Urinary bladder (tissue), 4 donors: ENCODE data around the gene NR4A2. TPM values are rescaled to one million over a fixed set of nuclear protein-coding genes. Genes with fewer than 3 reads are reported as not detected.

Experiments used
- DNase-seq: peaks from one replicate; pipeline ENCODE4 v3.0.0-alpha.2; 2015; ENCODE audit errors: extremely low spot score
- H3K27ac ChIP-seq: one replicate; pipeline ENCODE4 v1.5.1; 2013; ENCODE audit warnings: low read depth, mild to moderate bottlenecking, moderate library complexity
- H3K36me3 ChIP-seq: one replicate; pipeline ENCODE4 v1.6.1; 2013; ENCODE audit warnings: mild to moderate bottlenecking, moderate library complexity; ENCODE audit not compliant: insufficient read depth
- H3K4me1 ChIP-seq: one replicate; pipeline ENCODE4 v1.6.1; 2013; ENCODE audit warnings: mild to moderate bottlenecking, moderate library complexity; ENCODE audit not compliant: insufficient read depth
- H3K4me3 ChIP-seq: one replicate; pipeline ENCODE4 v1.5.1; 2013; ENCODE audit warnings: low read depth, low read length
- WGBS: extraction: QIAGEN DNeasy Blood & Tissue Kit; methylation state at CpG from one replicate; pipeline ENCODE4 v1.1.7; 2013; 5-methylcytosine and 5-hydroxymethylcytosine counted together
- polyA plus RNA-seq: library from polyadenylated mRNA; stranded (reverse); fragments of 200-250 nt; gene quantifications from one replicate; pipeline ENCODE4 v1.2.3, GENCODE V29; 2013
- total RNA-seq: library from RNA; depleted of rRNA; stranded (reverse); fragments of >200 nt; gene quantifications from one replicate; pipeline ENCODE4 v1.2.3, GENCODE V29; 2014
- donor health status: healthy with polysubstance abuse.
- donor health status: healthy.

The NR4A2 gene
- total and polyA plus RNA-seq, 2 donors, result 2.9 to 11.1 TPM

GRCh38 chr2:156333274-156333950 is 891 bp upstream of the NR4A2 start:
- no peak for DNase-seq
- WGBS, result under 1% methylated on average over 28 of the region's 28 CpGs
- Histone ChIP-seq H3K27ac (peak overlapping the region; percentile 99), H3K36me3 (no peaks in the 10 kb centered on the region), H3K4me3 (peak overlapping the region; percentile 68), H3K4me1 (no peaks in the 10 kb centered on the region)

DNA sequence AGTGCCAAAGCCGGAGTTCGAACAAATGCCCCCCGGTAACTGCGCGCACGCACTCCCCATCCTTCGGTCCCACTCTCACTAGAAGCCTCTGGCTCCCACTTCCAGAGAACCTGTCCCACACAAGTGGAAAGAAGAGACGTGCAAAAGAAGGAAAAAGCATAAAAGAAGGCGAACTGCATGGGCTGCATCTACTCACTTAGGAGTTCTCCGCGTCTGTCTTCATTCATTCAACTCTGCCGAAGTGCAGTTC is 312 bp downstream of the NR4A2 start:
- Histone ChIP-seq H3K27ac (peak overlapping the region; percentile 72), H3K36me3 (no peaks in the 10 kb centered on the region), H3K4me1 (no peaks in the 10 kb centered on the region), H3K4me3 (peak overlapping the region; percentile 68)
- no peak for DNase-seq
- WGBS, result under 1% methylated on average over 12 of the region's 12 CpGs

GRCh38 chr2:156331572-156332283 is 793 bp downstream of the NR4A2 start:
- H3K36me3 ChIP-seq, result no peaks in the 10 kb centered on the region
- no peak for DNase-seq
- H3K4me3 ChIP-seq, result peak overlapping the region; percentile 68
- peak overlapping the region; percentile 72 for H3K27ac ChIP-seq
- no peaks in the 10 kb centered on the region for H3K4me1 ChIP-seq
- 2% methylated on average over 18 of the region's 18 CpGs for WGBS

GRCh38 chr2:156329927-156330726 is 2.4 kb downstream of the NR4A2 start:
- Histone ChIP-seq H3K4me3 (no peak overlapping the region), H3K36me3 (no peaks in the 10 kb centered on the region), H3K27ac (no peak overlapping the region), H3K4me1 (no peaks in the 10 kb centered on the region)
- DNase-seq, result no peak
- WGBS, result 45% methylated on average over 23 of the region's 23 CpGs

- Histone ChIP-seq H3K27ac (no peak overlapping the region), H3K36me3 (no peaks in the 10 kb centered on the region), H3K4me3 (no peak overlapping the region), H3K4me1 (no peaks in the 10 kb centered on the region)
- DNase-seq, result no peak
- WGBS, result 22% methylated on average over 64 of the region's 64 CpGs
These were observed 3.2 kb downstream of the NR4A2 start for GRCh38 chr2:156329031-156329926.

- no peaks in the 10 kb centered on the region for H3K36me3 ChIP-seq
- H3K4me3 ChIP-seq, result no peak overlapping the region
- WGBS, result 81% methylated on average over 38 of the region's 38 CpGs
- H3K27ac ChIP-seq, result no peak overlapping the region
- DNase-seq, result no peak
- no peaks in the 10 kb centered on the region for H3K4me1 ChIP-seq
These were observed 4.5 kb downstream of the NR4A2 start for GRCh38 chr2:156327835-156328695.

- H3K4me1 ChIP-seq, result no peaks in the 10 kb centered on the region
- no peak overlapping the region for H3K27ac ChIP-seq
- DNase-seq, result no peak
- H3K36me3 ChIP-seq, result no peaks in the 10 kb centered on the region
- WGBS, result 72% methylated on average over 12 of the region's 12 CpGs
- H3K4me3 ChIP-seq, result no peak overlapping the region
These were observed 5.9 kb downstream of the NR4A2 start for GRCh38 chr2:156326526-156327095.

DNA sequence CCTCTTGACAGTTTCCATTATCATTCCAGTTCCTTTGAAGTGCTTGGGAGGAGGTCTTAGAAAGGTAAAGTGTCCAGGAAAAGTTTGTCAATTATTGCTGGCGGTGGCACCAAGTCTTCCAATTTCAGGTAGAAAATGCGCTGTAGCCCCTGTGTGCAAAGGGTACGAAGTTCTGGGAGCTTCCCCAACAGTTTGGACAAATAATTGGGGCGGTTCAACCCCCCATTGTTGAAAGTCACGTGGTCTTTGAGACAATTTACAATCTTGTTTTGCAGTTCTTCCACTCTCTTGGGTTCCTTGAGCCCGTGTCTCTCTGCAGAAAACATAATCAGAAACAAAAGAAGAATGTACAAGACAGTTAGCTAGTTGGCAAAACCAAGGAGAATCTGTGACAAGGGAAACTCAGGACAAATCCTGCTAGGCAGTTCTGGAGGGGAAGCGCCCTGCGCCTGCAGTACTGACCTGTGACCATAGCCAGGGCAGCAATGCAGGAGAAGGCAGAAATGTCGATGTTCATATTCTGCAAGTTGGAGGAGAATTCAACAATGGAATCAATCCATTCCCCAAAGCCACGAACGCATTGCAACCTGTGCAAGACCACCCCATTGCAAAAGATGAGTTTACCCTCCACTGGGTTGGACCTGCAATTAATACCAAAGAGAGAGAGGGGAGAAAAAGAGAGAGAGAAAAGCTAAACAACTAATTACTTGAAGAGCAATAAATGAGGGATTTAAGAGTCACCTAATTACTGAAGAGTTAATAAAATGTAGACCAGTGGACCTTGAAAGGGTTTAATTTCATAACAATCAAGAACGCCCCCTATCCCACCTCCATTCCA is 6.6 kb downstream of the NR4A2 start:
- H3K36me3 ChIP-seq, result no peaks in the 10 kb centered on the region
- H3K27ac ChIP-seq, result no peak overlapping the region
- H3K4me1 ChIP-seq, result no peaks in the 10 kb centered on the region
- DNase-seq, result no peak
- no peak overlapping the region for H3K4me3 ChIP-seq
- 79% methylated on average over 12 of the region's 12 CpGs for WGBS

DNA sequence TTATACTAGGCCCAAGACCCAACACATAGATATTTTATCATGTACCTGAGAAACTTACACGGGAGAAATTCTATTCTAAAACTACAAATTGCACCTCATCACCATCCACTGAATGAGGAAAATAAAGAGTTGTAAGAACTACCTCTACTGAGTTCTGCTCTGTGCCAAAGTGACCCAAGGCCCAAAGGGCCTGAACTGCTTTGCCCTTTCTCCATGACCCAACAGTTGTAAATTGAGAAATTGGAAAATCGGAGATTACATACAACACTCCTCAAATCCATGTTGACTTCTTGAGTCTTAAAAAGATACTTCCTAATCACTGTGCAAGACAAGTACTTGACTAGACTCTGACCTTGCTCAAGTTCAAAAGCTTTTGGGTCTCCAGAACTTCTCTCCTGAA is 8.8 kb downstream of the NR4A2 start:
- no peak overlapping the region for H3K4me3 ChIP-seq
- WGBS, result 78% methylated on average over 2 of the region's 2 CpGs
- H3K36me3 ChIP-seq, result no peaks in the 10 kb centered on the region
- no peaks in the 10 kb centered on the region for H3K4me1 ChIP-seq
- H3K27ac ChIP-seq, result no peak overlapping the region
- no peak for DNase-seq

- DNase-seq, result no peak
- Histone ChIP-seq H3K4me3 (no peak overlapping the region), H3K27ac (no peak overlapping the region), H3K36me3 (no peaks in the 10 kb centered on the region), H3K4me1 (no peaks in the 10 kb centered on the region)
- 12% methylated on average over 26 of the region's 26 CpGs for WGBS
These were observed 9.8 kb downstream of the NR4A2 start for GRCh38 chr2:156322686-156323231.

GRCh38 chr2:156322051-156322685 is 10.4 kb downstream of the NR4A2 start:
- Histone ChIP-seq H3K27ac (no peak overlapping the region), H3K4me1 (no peaks in the 10 kb centered on the region), H3K4me3 (peak overlapping the region; percentile 36), H3K36me3 (no peaks in the 10 kb centered on the region)
- 9% methylated on average over 21 of the region's 21 CpGs for WGBS
- no peak for DNase-seq
